ENCODE measurements around the gene VPS50.

The VPS50 gene

DNA sequence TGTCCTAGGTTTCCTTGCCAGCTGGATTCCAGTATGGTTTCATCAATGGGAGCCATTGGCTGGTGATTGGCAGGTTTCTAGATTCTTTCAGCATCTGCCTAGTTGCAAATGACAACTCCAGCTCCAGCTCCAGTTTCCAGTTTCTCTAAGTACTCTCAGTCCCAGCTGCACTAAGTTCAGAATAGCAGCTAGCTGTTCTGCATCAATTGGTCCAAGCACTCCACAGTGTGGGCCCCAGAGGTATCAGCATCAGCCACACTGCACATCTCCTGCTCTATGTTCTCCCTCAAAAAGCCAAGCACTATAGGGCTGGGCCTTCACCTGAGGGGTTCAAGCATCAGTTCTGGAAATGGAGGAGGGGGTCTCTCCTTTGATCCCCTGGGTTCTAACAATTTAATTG, 143.4 kb downstream of the VPS50 start:
- TF ChIP-seq, protein P1, sequence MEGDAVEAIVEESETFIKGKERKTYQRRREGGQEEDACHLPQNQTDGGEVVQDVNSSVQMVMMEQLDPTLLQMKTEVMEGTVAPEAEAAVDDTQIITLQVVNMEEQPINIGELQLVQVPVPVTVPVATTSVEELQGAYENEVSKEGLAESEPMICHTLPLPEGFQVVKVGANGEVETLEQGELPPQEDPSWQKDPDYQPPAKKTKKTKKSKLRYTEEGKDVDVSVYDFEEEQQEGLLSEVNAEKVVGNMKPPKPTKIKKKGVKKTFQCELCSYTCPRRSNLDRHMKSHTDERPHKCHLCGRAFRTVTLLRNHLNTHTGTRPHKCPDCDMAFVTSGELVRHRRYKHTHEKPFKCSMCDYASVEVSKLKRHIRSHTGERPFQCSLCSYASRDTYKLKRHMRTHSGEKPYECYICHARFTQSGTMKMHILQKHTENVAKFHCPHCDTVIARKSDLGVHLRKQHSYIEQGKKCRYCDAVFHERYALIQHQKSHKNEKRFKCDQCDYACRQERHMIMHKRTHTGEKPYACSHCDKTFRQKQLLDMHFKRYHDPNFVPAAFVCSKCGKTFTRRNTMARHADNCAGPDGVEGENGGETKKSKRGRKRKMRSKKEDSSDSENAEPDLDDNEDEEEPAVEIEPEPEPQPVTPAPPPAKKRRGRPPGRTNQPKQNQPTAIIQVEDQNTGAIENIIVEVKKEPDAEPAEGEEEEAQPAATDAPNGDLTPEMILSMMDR (IDR thresholded peaks at IDR 0.05; ENCODE audit: unreplicated experiment in 3 of 3), result no peak
- no peaks in the 10 kb centered on the region for H3K27me3 Mint-ChIP-seq (ENCODE audit: low read depth)
- no peaks in the 10 kb centered on the region for H3K36me3 Mint-ChIP-seq (ENCODE audit: low read depth)
- H3K4me1 Mint-ChIP-seq, result no peaks in the 10 kb centered on the region
- peaks cover 3% of the 10 kb centered on the region for H3K9me3 Mint-ChIP-seq
- no peak overlapping the region for H3K4me3 Mint-ChIP-seq
- no peak overlapping the region for H3K27ac Mint-ChIP-seq

DNA sequence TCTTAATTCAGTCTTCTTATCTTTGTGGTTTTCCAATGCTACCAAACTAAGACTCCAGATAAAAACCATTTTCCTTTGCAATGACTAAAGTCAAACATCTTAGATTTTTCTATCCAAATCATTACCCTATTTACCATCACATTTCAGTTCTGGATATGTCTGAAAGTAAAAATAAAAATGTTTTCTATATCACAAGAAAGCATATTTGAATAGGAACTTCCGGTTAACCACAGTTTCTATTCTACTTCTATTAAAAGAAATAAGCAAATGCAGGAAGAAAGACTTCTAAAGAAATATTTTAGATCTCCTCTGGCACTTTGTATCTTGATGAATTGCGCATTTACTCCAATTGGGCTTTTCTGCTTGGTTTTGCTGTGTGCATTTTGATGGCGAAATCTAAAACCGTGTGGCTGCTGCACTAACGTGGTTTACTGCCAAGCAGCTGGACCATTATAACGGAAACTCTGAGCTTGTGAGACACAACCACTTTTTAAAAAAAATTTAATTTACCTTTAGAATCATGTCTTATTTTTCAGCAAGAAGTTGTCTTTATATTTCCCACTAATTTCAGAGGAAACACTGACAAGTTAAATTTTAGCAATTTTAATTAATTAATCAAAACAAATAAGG, 146.1 kb downstream of the VPS50 start:
- Mint-ChIP-seq H3K36me3 (ENCODE audit: low read depth) (no peaks in the 10 kb centered on the region), H3K27ac (no peak overlapping the region), H3K4me3 (no peak overlapping the region), H3K27me3 (ENCODE audit: low read depth) (no peaks in the 10 kb centered on the region), H3K4me1 (no peaks in the 10 kb centered on the region), H3K9me3 (no peaks in the 10 kb centered on the region)
- TF ChIP-seq, protein P1 (IDR thresholded peaks at IDR 0.05; ENCODE audit: unreplicated experiment in 3 of 3), result no peak

DNA sequence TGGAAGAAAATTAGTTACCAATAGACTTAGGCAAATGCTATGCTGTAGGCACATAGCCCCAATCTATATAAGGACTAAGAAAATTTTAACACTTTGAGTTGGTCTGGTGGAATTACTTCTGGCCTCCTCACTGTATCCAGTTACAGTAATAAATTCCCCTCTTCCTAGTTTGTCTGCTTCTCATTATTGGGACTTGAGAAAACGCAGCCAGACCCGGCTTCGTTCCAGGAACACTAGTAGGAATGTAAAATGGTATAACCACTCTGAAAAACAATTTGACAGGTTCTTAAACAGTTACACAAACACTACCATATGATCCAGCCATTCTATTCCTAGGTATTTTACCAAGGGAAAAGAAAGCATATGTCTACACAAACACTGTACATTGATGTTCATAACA, 150.2 kb downstream of the VPS50 start:
- Mint-ChIP-seq H3K4me1 (no peaks in the 10 kb centered on the region), H3K9me3 (no peaks in the 10 kb centered on the region), H3K27ac (no peak overlapping the region), H3K4me3 (no peak overlapping the region), H3K36me3 (ENCODE audit: low read depth) (no peaks in the 10 kb centered on the region), H3K27me3 (ENCODE audit: low read depth) (no peaks in the 10 kb centered on the region)
- TF ChIP-seq, protein P1 (IDR thresholded peaks at IDR 0.05; ENCODE audit: unreplicated experiment in 3 of 3), result no peak

DNA sequence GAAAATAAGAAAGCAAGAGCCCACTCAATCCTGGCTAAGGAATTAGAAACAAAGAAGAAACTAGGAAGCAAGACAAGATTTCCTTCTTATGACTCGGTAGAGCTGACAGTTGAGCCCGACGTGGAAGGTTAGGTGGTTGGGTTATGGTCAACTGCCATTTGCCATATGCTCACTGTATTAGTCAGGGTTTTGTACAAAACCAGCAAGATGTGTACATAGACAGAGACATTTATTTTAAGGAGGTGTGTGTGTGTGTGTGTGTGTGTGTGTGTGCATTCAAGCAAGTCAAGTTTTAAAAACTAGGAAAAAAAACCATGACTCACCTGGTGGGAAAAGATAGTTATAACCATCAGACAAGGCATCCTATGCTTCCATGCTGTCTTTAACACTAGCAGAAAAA, 158.5 kb downstream of the VPS50 start:
- H3K36me3 Mint-ChIP-seq (ENCODE audit: low read depth), result no peaks in the 10 kb centered on the region

DNA sequence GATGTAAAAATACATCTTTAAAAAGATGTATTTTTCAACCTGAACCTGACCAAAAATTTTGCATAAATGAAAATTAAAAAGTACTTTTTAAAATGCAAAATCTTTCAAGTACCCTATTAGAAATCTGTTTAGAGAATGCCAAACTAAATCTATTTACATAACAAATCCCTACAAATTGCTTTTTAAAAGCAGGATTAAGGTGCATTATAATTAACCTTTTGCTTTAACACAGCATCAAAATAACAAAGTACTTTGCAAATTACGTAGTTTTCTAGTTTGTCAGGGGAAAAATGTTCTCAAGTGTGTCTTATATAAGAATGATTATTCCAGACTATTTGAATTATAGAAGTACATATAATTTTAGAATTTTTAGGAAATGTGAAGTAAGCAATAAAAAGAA, 160.8 kb downstream of the VPS50 start:
- H3K27ac Mint-ChIP-seq, result no peak overlapping the region
- H3K4me1 Mint-ChIP-seq, result no peaks in the 10 kb centered on the region
- H3K9me3 Mint-ChIP-seq, result no peaks in the 10 kb centered on the region
- peaks cover 3% of the 10 kb centered on the region for H3K27me3 Mint-ChIP-seq (ENCODE audit: low read depth)
- TF ChIP-seq, protein P1 (IDR thresholded peaks at IDR 0.05; ENCODE audit: unreplicated experiment in 3 of 3), result no peak
- H3K4me3 Mint-ChIP-seq, result no peak overlapping the region
- no peaks in the 10 kb centered on the region for H3K36me3 Mint-ChIP-seq (ENCODE audit: low read depth)

More for the DNA sequence above, 158.5 kb downstream of the VPS50 start:
- Mint-ChIP-seq H3K9me3 (no peaks in the 10 kb centered on the region), H3K27ac (no peak overlapping the region), H3K4me3 (no peak overlapping the region), H3K4me1 (no peaks in the 10 kb centered on the region), H3K27me3 (ENCODE audit: low read depth) (peaks cover 3% of the 10 kb centered on the region)
- TF ChIP-seq, protein P1 (IDR thresholded peaks at IDR 0.05; ENCODE audit: unreplicated experiment in 3 of 3), result no peak

DNA sequence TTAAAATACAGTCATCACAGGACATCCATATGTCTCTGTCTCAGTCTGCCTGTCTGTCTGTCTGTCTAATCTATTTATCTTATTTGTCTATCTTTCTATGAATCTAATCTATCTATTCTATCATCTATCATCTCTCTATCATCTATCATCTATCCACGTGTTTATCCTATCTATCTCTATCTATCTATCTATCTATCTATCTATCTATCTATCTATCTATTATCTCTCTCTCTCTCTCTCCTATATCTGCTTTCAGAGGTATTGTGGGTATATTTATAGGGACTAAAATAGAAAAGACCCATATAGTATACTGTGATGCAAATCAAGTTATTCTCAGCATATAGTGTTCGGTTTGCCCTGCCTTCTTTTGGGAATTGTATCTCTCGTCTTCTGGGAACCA, 167.5 kb downstream of the VPS50 start:
- no peaks in the 10 kb centered on the region for H3K9me3 Mint-ChIP-seq
- H3K4me3 Mint-ChIP-seq, result no peak overlapping the region
- no peaks in the 10 kb centered on the region for H3K4me1 Mint-ChIP-seq
- H3K27me3 Mint-ChIP-seq (ENCODE audit: low read depth), result peaks cover 3% of the 10 kb centered on the region
- H3K36me3 Mint-ChIP-seq (ENCODE audit: low read depth), result no peaks in the 10 kb centered on the region
- TF ChIP-seq, protein P1 (IDR thresholded peaks at IDR 0.05; ENCODE audit: unreplicated experiment in 3 of 3), result no peak
- no peak overlapping the region for H3K27ac Mint-ChIP-seq

All from nephron (organoid).